B cell (primary cell): ENCODE measurements around the gene ALDOB.

Experiments used
- EZH2 ChIP-seq: IDR thresholded peaks from 2 replicates; pipeline ENCODE4 v1.6.1; 2012; ENCODE audit warnings: borderline replicate concordance, low read depth, mild to moderate bottlenecking, moderate library complexity, low read length; ENCODE audit not compliant: insufficient read depth, poor library complexity, severe bottlenecking
- TF ChIP-seq, protein P1 (sequence below): fragments of 200-600 bp; IDR thresholded peaks from one replicate; pipeline ENCODE4 v1.8.0; 2022; ENCODE audit warnings: antibody characterized with exemption, mild to moderate bottlenecking

GRCh38 chr9:101409079-101409477 is 26.5 kb downstream of the ALDOB start:
- TF ChIP-seq, protein P1, sequence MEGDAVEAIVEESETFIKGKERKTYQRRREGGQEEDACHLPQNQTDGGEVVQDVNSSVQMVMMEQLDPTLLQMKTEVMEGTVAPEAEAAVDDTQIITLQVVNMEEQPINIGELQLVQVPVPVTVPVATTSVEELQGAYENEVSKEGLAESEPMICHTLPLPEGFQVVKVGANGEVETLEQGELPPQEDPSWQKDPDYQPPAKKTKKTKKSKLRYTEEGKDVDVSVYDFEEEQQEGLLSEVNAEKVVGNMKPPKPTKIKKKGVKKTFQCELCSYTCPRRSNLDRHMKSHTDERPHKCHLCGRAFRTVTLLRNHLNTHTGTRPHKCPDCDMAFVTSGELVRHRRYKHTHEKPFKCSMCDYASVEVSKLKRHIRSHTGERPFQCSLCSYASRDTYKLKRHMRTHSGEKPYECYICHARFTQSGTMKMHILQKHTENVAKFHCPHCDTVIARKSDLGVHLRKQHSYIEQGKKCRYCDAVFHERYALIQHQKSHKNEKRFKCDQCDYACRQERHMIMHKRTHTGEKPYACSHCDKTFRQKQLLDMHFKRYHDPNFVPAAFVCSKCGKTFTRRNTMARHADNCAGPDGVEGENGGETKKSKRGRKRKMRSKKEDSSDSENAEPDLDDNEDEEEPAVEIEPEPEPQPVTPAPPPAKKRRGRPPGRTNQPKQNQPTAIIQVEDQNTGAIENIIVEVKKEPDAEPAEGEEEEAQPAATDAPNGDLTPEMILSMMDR: no peak
- TF ChIP-seq EZH2: no peak
